Immature natural killer cell (primary cell): Measurements from ENCODE around the gene ALDH3A1. TPM values are rescaled to one million over a fixed set of nuclear protein-coding genes. Genes with fewer than 3 reads are reported as not detected.

Experiments used
- DNase-seq, 3 donors: peaks; one replicate each; pipeline ENCODE4 v3.0.0; 2022; ENCODE audit warnings: mixed read lengths in 1 of 3
- H3K27ac Mint-ChIP-seq, 6 donors: one replicate each; pipeline ENCODE4 v1.8.0; 2020; ENCODE audit warnings: mixed read lengths in 6 of 6, mild to moderate bottlenecking in 5 of 6, inconsistent platforms in 4 of 6, moderate library complexity in 3 of 6
- H3K27me3 Mint-ChIP-seq, 3 donors: one replicate each; pipeline ENCODE4 v1.8.0; 2020 to 2021; ENCODE audit warnings: low read depth in 3 of 3, mild to moderate bottlenecking in 3 of 3, mixed read lengths in 3 of 3, moderate library complexity in 3 of 3, inconsistent platforms in 1 of 3
- H3K36me3 Mint-ChIP-seq, 3 donors: one replicate each; pipeline ENCODE4 v1.8.0; 2020; ENCODE audit warnings: mixed read lengths in 3 of 3, inconsistent platforms in 2 of 3, mild to moderate bottlenecking in 2 of 3
- H3K4me1 Mint-ChIP-seq, 2 donors: one replicate each; pipeline ENCODE4 v1.8.0; 2020; ENCODE audit warnings: inconsistent platforms in 2 of 2, mild to moderate bottlenecking in 2 of 2, mixed read lengths in 2 of 2, moderate library complexity in 1 of 2
- H3K4me3 Mint-ChIP-seq, 5 donors: one replicate each; pipeline ENCODE4 v1.8.0; 2020; ENCODE audit warnings: mild to moderate bottlenecking in 5 of 5, mixed read lengths in 5 of 5, inconsistent platforms in 3 of 5, moderate library complexity in 3 of 5
- H3K9me3 Mint-ChIP-seq, 6 donors: one replicate each; pipeline ENCODE4 v1.8.0; 2020; ENCODE audit warnings: mild to moderate bottlenecking in 6 of 6, mixed read lengths in 6 of 6, inconsistent platforms in 4 of 6, moderate library complexity in 3 of 6
- polyA plus RNA-seq, 3 donors: library from polyadenylated mRNA; unstranded; fragments of 300-500 nt; fragmentation: Illumina TruSeq; gene quantifications; one replicate each; pipeline ENCODE4 v1.2.3, GENCODE V29; 2021

The ALDH3A1 gene
- polyA plus RNA-seq, 3 donors from 2014 or later: 0.31 to 0.43 TPM; not detected in 1

- Mint-ChIP-seq H3K9me3 (peaks cover 0 to 1% (median 0%) of the 10 kb centered on the region in 6 donors), H3K27me3 (peaks cover 0 to 2% (median 2%) of the 10 kb centered on the region in 3 donors), H3K4me1 (no peaks in the 10 kb centered on the region), H3K27ac (no peak within 1 kb of the TSS), H3K36me3 (no peaks in the 10 kb centered on the region), H3K4me3 (no peak within 1 kb of the TSS)
- DNase-seq: no peak
Measured at GRCh38 chr17:19716108-19717030, 31.7 kb downstream of the ALDH3A1 start, which contains the start of gene SLC47A2. Gene SLC47A2, minus strand, starts transcription at chr17:19716584. Its CDS starts 29 bp downstream, at chr17:19716555.

GRCh38 chr17:19714542-19715411 is 33.3 kb downstream of the ALDH3A1 start:
- Mint-ChIP-seq H3K4me1 (no peaks in the 10 kb centered on the region), H3K9me3 (no peaks in the 10 kb centered on the region), H3K27ac (no peak overlapping the region), H3K27me3 (peaks cover 0 to 1% (median 0%) of the 10 kb centered on the region in 3 donors), H3K36me3 (no peaks in the 10 kb centered on the region), H3K4me3 (no peak overlapping the region)
- no peak for DNase-seq

GRCh38 chr17:19713901-19714361 is 34.2 kb downstream of the ALDH3A1 start:
- no peaks in the 10 kb centered on the region for H3K9me3 Mint-ChIP-seq
- no peak overlapping the region for H3K4me3 Mint-ChIP-seq
- H3K4me1 Mint-ChIP-seq: no peaks in the 10 kb centered on the region
- DNase-seq: no peak
- no peak overlapping the region for H3K27ac Mint-ChIP-seq
- H3K36me3 Mint-ChIP-seq: no peaks in the 10 kb centered on the region
- no peaks in the 10 kb centered on the region for H3K27me3 Mint-ChIP-seq

- Mint-ChIP-seq H3K4me1 (no peaks in the 10 kb centered on the region), H3K27ac (no peak overlapping the region), H3K9me3 (no peaks in the 10 kb centered on the region), H3K4me3 (no peak overlapping the region), H3K27me3 (no peaks in the 10 kb centered on the region), H3K36me3 (no peaks in the 10 kb centered on the region)
- DNase-seq: no peak
Measured at GRCh38 chr17:19713462-19713861, 34.6 kb downstream of the ALDH3A1 start.

GRCh38 chr17:19712436-19713004 is 35.6 kb downstream of the ALDH3A1 start:
- no peaks in the 10 kb centered on the region for H3K36me3 Mint-ChIP-seq
- H3K4me3 Mint-ChIP-seq: no peak overlapping the region
- H3K27me3 Mint-ChIP-seq: no peaks in the 10 kb centered on the region
- H3K9me3 Mint-ChIP-seq: no peaks in the 10 kb centered on the region
- no peak overlapping the region for H3K27ac Mint-ChIP-seq
- no peak for DNase-seq
- no peaks in the 10 kb centered on the region for H3K4me1 Mint-ChIP-seq

GRCh38 chr17:19709841-19710240 is 38.3 kb downstream of the ALDH3A1 start:
- H3K4me1 Mint-ChIP-seq: no peaks in the 10 kb centered on the region
- no peak overlapping the region for H3K4me3 Mint-ChIP-seq
- no peak for DNase-seq
- no peak overlapping the region for H3K27ac Mint-ChIP-seq
- no peaks in the 10 kb centered on the region for H3K36me3 Mint-ChIP-seq
- no peaks in the 10 kb centered on the region for H3K9me3 Mint-ChIP-seq
- no peaks in the 10 kb centered on the region for H3K27me3 Mint-ChIP-seq

GRCh38 chr17:19708431-19709175 is 39.5 kb downstream of the ALDH3A1 start:
- Mint-ChIP-seq H3K27ac (peak overlapping the region in 1 of 6 donors; percentile 40), H3K4me3 (no peak overlapping the region), H3K4me1 (no peaks in the 10 kb centered on the region), H3K9me3 (no peaks in the 10 kb centered on the region), H3K27me3 (peaks cover 0 to 2% (median 0%) of the 10 kb centered on the region in 3 donors), H3K36me3 (no peaks in the 10 kb centered on the region)
- DNase-seq: no peak

GRCh38 chr17:19707728-19708221 is 40.3 kb downstream of the ALDH3A1 start:
- Mint-ChIP-seq H3K4me3 (no peak overlapping the region), H3K36me3 (no peaks in the 10 kb centered on the region), H3K27ac (no peak overlapping the region), H3K27me3 (peaks cover 0 to 2% (median 0%) of the 10 kb centered on the region in 3 donors), H3K4me1 (no peaks in the 10 kb centered on the region), H3K9me3 (no peaks in the 10 kb centered on the region)
- no peak for DNase-seq

GRCh38 chr17:19706791-19707727 is 41.0 kb downstream of the ALDH3A1 start:
- DNase-seq: no peak
- H3K4me3 Mint-ChIP-seq: no peak overlapping the region
- H3K36me3 Mint-ChIP-seq: no peaks in the 10 kb centered on the region
- H3K27me3 Mint-ChIP-seq: peaks cover 0 to 2% (median 0%) of the 10 kb centered on the region in 3 donors
- no peak overlapping the region for H3K27ac Mint-ChIP-seq
- H3K4me1 Mint-ChIP-seq: no peaks in the 10 kb centered on the region
- no peaks in the 10 kb centered on the region for H3K9me3 Mint-ChIP-seq

GRCh38 chr17:19705771-19706770 is 42.0 kb downstream of the ALDH3A1 start:
- Mint-ChIP-seq H3K27me3 (peaks cover 0 to 2% (median 0%) of the 10 kb centered on the region in 3 donors), H3K4me3 (no peak overlapping the region), H3K4me1 (no peaks in the 10 kb centered on the region), H3K9me3 (no peaks in the 10 kb centered on the region), H3K36me3 (peaks cover 0 to 3% (median 0%) of the 10 kb centered on the region in 3 donors), H3K27ac (no peak overlapping the region)
- DNase-seq: no peak

GRCh38 chr17:19705201-19705600 is 42.9 kb downstream of the ALDH3A1 start:
- no peak for DNase-seq
- Mint-ChIP-seq H3K27me3 (peaks cover 0 to 2% (median 0%) of the 10 kb centered on the region in 3 donors), H3K27ac (no peak overlapping the region), H3K9me3 (no peaks in the 10 kb centered on the region), H3K4me3 (no peak overlapping the region), H3K36me3 (peaks cover 0 to 3% (median 0%) of the 10 kb centered on the region in 3 donors), H3K4me1 (no peaks in the 10 kb centered on the region)
